ENCODE results near the gene KRT71. TPM values are rescaled to one million over a fixed set of nuclear protein-coding genes. Genes with fewer than 3 reads are reported as not detected.

Gene KRT71
- total RNA-seq, 1 experiment from 2014 or later = not detected

GRCh38 chr12:52521175-52521567 is 31.8 kb downstream of the KRT71 start:
- Histone ChIP-seq H3K4me2 (ENCODE audit: low read depth, low read length, poor library complexity, severe bottlenecking) (no peak overlapping the region), H3K4me1 (ENCODE audit: low read length) (peaks cover 11% of the 10 kb centered on the region), H2AFZ (ENCODE audit: low read length) (no peak overlapping the region), H3K4me3 (ENCODE audit: low read length) (no peak overlapping the region), H3K9ac (ENCODE audit: low read length) (no peak overlapping the region), H3K27me3 (ENCODE audit: low read length) (no peaks in the 10 kb centered on the region), H4K20me1 (ENCODE audit: insufficient read depth, low read depth, low read length) (no peaks in the 10 kb centered on the region), H3K79me2 (ENCODE audit: low read length) (no peaks in the 10 kb centered on the region), H3K9me2 (replicated peaks; ENCODE audit: insufficient read depth, low read length) (no peaks in the 10 kb centered on the region), H3K36me3 (ENCODE audit: insufficient read depth, low read length) (no peaks in the 10 kb centered on the region), H3K9me3 (ENCODE audit: low read length) (no peaks in the 10 kb centered on the region), H3K27ac (ENCODE audit: low read length) (no peak overlapping the region)
- no peak for DNase-seq

DNA sequence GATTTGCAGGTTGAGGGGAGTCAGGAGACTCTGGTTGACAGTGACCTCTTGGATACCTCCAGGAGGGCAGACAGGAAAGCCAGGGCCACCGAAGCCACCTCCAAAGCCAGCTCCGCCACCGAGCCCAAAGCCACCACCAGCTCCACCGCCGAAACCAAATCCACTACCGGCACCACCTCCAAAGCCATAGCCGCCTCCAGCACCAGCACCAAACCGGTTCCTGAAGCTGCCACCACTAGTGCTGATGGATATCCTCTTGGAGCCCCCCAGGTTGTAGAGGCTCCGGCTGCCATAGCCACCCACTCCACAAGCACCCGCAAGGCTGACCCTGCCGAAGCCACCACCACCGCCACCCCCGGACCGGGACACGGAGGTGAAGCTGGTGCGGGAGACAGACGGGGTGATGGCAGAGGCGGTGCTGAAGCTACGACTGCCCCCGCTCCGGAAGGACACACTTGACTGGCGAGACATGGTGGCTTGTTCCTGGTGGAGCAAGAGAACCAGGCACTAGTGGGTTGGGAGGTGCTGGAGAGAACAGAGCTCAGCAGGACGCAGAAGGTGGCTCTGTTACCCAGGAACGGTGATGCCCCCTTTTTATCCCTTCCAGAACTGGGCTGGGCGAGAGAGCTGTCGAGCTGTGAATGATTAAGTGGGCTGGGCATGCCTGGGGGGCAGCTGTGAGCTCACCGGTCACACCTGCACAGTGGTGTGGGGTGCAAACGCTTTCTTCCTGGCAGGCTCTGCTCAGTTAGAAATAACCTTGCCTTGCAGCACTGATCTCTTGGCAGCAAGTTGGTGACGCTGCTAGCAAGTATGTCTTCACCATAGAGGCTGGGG is 32.9 kb downstream of the KRT71 start, which contains the start of gene KRT5:
TSS of gene KRT5 (minus strand) at position 569 of the 837 bp plus-strand sequence. CDS start at position 471, 98 bp downstream.
- H3K79me2 ChIP-seq (ENCODE audit: low read length) = no peaks in the 10 kb centered on the region
- no peak within 1 kb of the TSS for H3K27ac ChIP-seq (ENCODE audit: low read length)
- H3K4me1 ChIP-seq (ENCODE audit: low read length) = peaks cover 7% of the 10 kb centered on the region
- H3K4me2 ChIP-seq (ENCODE audit: low read depth, low read length, poor library complexity, severe bottlenecking) = no peak within 1 kb of the TSS
- H2AFZ ChIP-seq (ENCODE audit: low read length) = no peak within 1 kb of the TSS
- no peaks in the 10 kb centered on the region for H3K27me3 ChIP-seq (ENCODE audit: low read length)
- H3K9ac ChIP-seq (ENCODE audit: low read length) = no peak within 1 kb of the TSS
- H3K4me3 ChIP-seq (ENCODE audit: low read length) = no peak within 1 kb of the TSS
- no peaks in the 10 kb centered on the region for H3K36me3 ChIP-seq (ENCODE audit: insufficient read depth, low read length)
- H3K9me2 ChIP-seq (replicated peaks; ENCODE audit: insufficient read depth, low read length) = no peaks in the 10 kb centered on the region
- no peak for DNase-seq
- no peaks in the 10 kb centered on the region for H4K20me1 ChIP-seq (ENCODE audit: insufficient read depth, low read depth, low read length)
- no peaks in the 10 kb centered on the region for H3K9me3 ChIP-seq (ENCODE audit: low read length)

DNA sequence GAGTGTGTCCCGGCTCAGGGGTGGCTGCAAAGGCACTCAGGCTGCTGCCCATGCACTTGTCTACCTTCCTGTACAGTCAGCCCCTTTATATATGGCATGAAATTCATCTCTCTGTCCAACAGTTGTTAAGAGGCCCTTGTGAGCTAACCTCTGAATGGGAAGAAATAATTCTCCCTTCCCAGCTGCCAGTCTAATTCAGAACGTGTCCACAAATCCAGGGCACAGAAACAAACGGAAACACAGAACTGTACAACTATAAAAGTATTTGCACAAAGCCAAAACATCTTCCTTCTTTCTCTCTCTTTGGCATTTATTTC is 33.6 kb downstream of the KRT71 start:
- H3K4me3 ChIP-seq (ENCODE audit: low read length) = no peak overlapping the region
- H3K4me1 ChIP-seq (ENCODE audit: low read length) = no peaks in the 10 kb centered on the region; the same call in 1 of the 2 replicates
- H3K27me3 ChIP-seq (ENCODE audit: low read length) = no peaks in the 10 kb centered on the region
- no peaks in the 10 kb centered on the region for H3K9me2 ChIP-seq (replicated peaks; ENCODE audit: insufficient read depth, low read length)
- no peak overlapping the region for H3K4me2 ChIP-seq (ENCODE audit: low read depth, low read length, poor library complexity, severe bottlenecking)
- no peak overlapping the region for H3K9ac ChIP-seq (ENCODE audit: low read length)
- no peak overlapping the region for H3K27ac ChIP-seq (ENCODE audit: low read length)
- no peaks in the 10 kb centered on the region for H4K20me1 ChIP-seq (ENCODE audit: insufficient read depth, low read depth, low read length)
- H2AFZ ChIP-seq (ENCODE audit: low read length) = no peak overlapping the region
- H3K79me2 ChIP-seq (ENCODE audit: low read length) = no peaks in the 10 kb centered on the region
- no peaks in the 10 kb centered on the region for H3K36me3 ChIP-seq (ENCODE audit: insufficient read depth, low read length)
- no peaks in the 10 kb centered on the region for H3K9me3 ChIP-seq (ENCODE audit: low read length)
- DNase-seq = no peak

DNA sequence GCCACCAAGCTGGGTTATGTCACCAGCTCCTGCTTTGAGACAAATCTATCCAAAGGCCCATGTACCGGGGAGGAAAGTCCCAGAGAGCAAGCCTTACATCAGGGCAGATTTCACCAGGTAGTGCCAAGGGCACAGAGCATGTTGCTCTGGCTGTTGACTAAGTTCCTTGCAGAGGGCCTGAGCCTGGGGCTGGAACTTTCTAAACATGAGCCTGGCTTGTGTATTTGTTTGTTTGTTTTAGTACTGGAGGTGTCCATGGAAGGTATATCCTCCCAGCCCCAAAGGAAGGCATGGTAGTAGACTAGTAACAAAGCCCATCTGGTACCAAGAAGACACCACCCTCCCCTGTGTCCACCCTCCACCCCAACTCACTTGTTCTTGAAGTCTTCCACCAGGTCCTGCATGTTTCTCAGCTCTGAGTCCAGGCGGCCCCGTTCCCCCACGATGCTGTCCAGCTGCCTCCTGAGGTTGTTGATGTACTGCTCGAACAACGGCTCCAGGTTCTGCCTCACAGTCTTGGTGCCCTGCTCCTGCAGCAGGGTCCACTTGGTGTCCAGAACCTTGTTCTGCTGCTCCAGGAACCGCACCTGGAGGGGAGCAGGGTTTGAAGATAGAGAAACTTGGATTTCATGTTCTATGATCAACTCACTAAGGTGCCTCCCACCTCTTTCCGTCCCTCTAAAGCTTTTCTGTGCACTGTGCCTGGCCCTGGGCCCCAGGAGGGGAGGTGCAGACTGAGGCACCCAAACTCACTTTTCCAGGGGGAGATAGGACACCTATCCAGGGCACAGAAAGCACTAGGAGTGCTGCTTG is 34.2 kb downstream of the KRT71 start:
- no peaks in the 10 kb centered on the region for H3K27me3 ChIP-seq (ENCODE audit: low read length)
- no peak for DNase-seq
- no peaks in the 10 kb centered on the region for H3K79me2 ChIP-seq (ENCODE audit: low read length)
- no peak overlapping the region for H3K9ac ChIP-seq (ENCODE audit: low read length)
- H4K20me1 ChIP-seq (ENCODE audit: insufficient read depth, low read depth, low read length) = no peaks in the 10 kb centered on the region
- no peaks in the 10 kb centered on the region for H3K9me3 ChIP-seq (ENCODE audit: low read length)
- H2AFZ ChIP-seq (ENCODE audit: low read length) = no peak overlapping the region
- no peak overlapping the region for H3K4me3 ChIP-seq (ENCODE audit: low read length)
- H3K27ac ChIP-seq (ENCODE audit: low read length) = no peak overlapping the region
- no peak overlapping the region for H3K4me2 ChIP-seq (ENCODE audit: low read depth, low read length, poor library complexity, severe bottlenecking)
- H3K9me2 ChIP-seq (replicated peaks; ENCODE audit: insufficient read depth, low read length) = no peaks in the 10 kb centered on the region
- no peaks in the 10 kb centered on the region for H3K4me1 ChIP-seq (ENCODE audit: low read length)
- H3K36me3 ChIP-seq (ENCODE audit: insufficient read depth, low read length) = no peaks in the 10 kb centered on the region

DNA sequence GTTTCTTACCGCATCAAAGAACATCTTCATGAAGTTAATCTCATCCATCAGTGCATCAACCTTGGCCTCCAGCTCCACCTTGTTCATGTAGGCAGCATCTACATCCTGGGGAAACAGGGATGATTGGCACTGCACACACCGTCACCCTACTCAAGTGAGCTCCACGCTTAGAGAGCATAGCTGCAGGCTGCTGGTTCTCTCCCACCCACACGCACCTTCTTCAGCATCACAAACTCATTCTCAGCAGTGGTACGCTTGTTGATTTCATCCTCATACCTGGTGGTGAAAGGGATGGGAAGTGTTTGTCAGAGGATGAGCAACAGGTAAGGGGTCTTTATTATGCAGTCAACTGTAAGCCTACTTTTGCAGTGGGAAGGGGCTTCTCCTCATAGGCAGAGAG is 35.1 kb downstream of the KRT71 start:
- Histone ChIP-seq H3K4me3 (ENCODE audit: low read length) (no peak overlapping the region), H3K36me3 (ENCODE audit: insufficient read depth, low read length) (no peaks in the 10 kb centered on the region), H3K9me3 (ENCODE audit: low read length) (no peaks in the 10 kb centered on the region), H3K9ac (ENCODE audit: low read length) (no peak overlapping the region), H3K27ac (ENCODE audit: low read length) (no peak overlapping the region), H2AFZ (ENCODE audit: low read length) (no peak overlapping the region), H3K79me2 (ENCODE audit: low read length) (no peaks in the 10 kb centered on the region), H3K4me1 (ENCODE audit: low read length) (no peaks in the 10 kb centered on the region), H3K9me2 (replicated peaks; ENCODE audit: insufficient read depth, low read length) (no peaks in the 10 kb centered on the region), H3K27me3 (ENCODE audit: low read length) (no peaks in the 10 kb centered on the region), H4K20me1 (ENCODE audit: insufficient read depth, low read depth, low read length) (no peaks in the 10 kb centered on the region), H3K4me2 (ENCODE audit: low read depth, low read length, poor library complexity, severe bottlenecking) (no peak overlapping the region)
- no peak for DNase-seq

- Histone ChIP-seq H3K9ac (ENCODE audit: low read length) (no peak overlapping the region), H3K79me2 (ENCODE audit: low read length) (no peaks in the 10 kb centered on the region), H3K27ac (ENCODE audit: low read length) (no peak overlapping the region), H3K9me3 (ENCODE audit: low read length) (no peaks in the 10 kb centered on the region), H3K4me3 (ENCODE audit: low read length) (no peak overlapping the region), H3K4me2 (ENCODE audit: low read depth, low read length, poor library complexity, severe bottlenecking) (no peak overlapping the region), H4K20me1 (ENCODE audit: insufficient read depth, low read depth, low read length) (no peaks in the 10 kb centered on the region), H3K4me1 (ENCODE audit: low read length) (no peaks in the 10 kb centered on the region), H3K36me3 (ENCODE audit: insufficient read depth, low read length) (no peaks in the 10 kb centered on the region), H3K9me2 (replicated peaks; ENCODE audit: insufficient read depth, low read length) (no peaks in the 10 kb centered on the region), H3K27me3 (ENCODE audit: low read length) (no peaks in the 10 kb centered on the region), H2AFZ (ENCODE audit: low read length) (no peak overlapping the region)
- no peak for DNase-seq
Observed at GRCh38 chr12:52517005-52517835, 35.7 kb downstream of the KRT71 start.

GRCh38 chr12:52515927-52516831 is 36.8 kb downstream of the KRT71 start:
- H3K4me2 ChIP-seq (ENCODE audit: low read depth, low read length, poor library complexity, severe bottlenecking) = no peak overlapping the region
- no peak for DNase-seq

More at GRCh38 chr12:52515927-52516831, 36.8 kb downstream of the KRT71 start:
- Histone ChIP-seq H3K36me3 (ENCODE audit: insufficient read depth, low read length) (no peaks in the 10 kb centered on the region), H3K27ac (ENCODE audit: low read length) (no peak overlapping the region), H3K4me1 (ENCODE audit: low read length) (no peaks in the 10 kb centered on the region), H3K27me3 (ENCODE audit: low read length) (no peaks in the 10 kb centered on the region), H4K20me1 (ENCODE audit: insufficient read depth, low read depth, low read length) (no peaks in the 10 kb centered on the region), H3K9me2 (replicated peaks; ENCODE audit: insufficient read depth, low read length) (no peaks in the 10 kb centered on the region), H2AFZ (ENCODE audit: low read length) (no peak overlapping the region), H3K79me2 (ENCODE audit: low read length) (no peaks in the 10 kb centered on the region), H3K4me3 (ENCODE audit: low read length) (no peak overlapping the region), H3K9ac (ENCODE audit: low read length) (no peak overlapping the region), H3K9me3 (ENCODE audit: low read length) (no peaks in the 10 kb centered on the region)
